SU-DHL-6 (cell line): Measurements from ENCODE around the gene EWSR1.

ENCODE experiments used
- H2AFZ ChIP-seq: fragments of 200-600 bp; sonication (generic); 2 replicates; pipeline ENCODE4 v1.6.1; 2014; ENCODE audit warnings: low read depth, mild to moderate bottlenecking, moderate library complexity, mixed read lengths, antibody characterized with exemption, low read length; ENCODE audit not compliant: severe bottlenecking
- H3F3A ChIP-seq: fragments of 200-600 bp; shearing (Covaris generic); 2 replicates; pipeline ENCODE4 v1.6.0; 2016; ENCODE audit warnings: antibody characterized with exemption, mild to moderate bottlenecking; ENCODE audit not compliant: insufficient read depth
- H3K27ac ChIP-seq: fragments of 200-600 bp; sonication (generic); 2 replicates; pipeline ENCODE4 v1.5.1; 2016; ENCODE audit warnings: low read depth, mild to moderate bottlenecking, low read length, moderate library complexity, mixed read lengths
- H3K27me3 ChIP-seq: fragments of 200-600 bp; sonication (generic), shearing (Covaris generic); 2 replicates; pipeline ENCODE4 v1.6.0; 2014; ENCODE audit warnings: mild to moderate bottlenecking, low read length
- H3K36me3 ChIP-seq: fragments of 200-600 bp; sonication (generic); 2 replicates; pipeline ENCODE4 v1.6.1; 2014; ENCODE audit warnings: mild to moderate bottlenecking, low read length, mixed read lengths
- H3K4me2 ChIP-seq: fragments of 300-600, 200-600 bp; shearing (Covaris generic), sonication (generic); 2 replicates; pipeline ENCODE4 v1.6.0; 2014; ENCODE audit warnings: low read length, low read depth, mild to moderate bottlenecking; ENCODE audit not compliant: poor library complexity, severe bottlenecking
- H3K4me3 ChIP-seq: fragments of 200-600 bp; sonication (generic); 2 replicates; pipeline ENCODE4 v1.5.1; 2014; ENCODE audit warnings: antibody characterized with exemption, low read length, mild to moderate bottlenecking, mixed read lengths; ENCODE audit not compliant: insufficient read depth, poor library complexity, severe bottlenecking
- H3K79me2 ChIP-seq: fragments of 200-600 bp; sonication (generic); 2 replicates; pipeline ENCODE4 v1.6.1; 2014; ENCODE audit warnings: mild to moderate bottlenecking, low read length, moderate library complexity; ENCODE audit not compliant: insufficient read depth
- H3K9ac ChIP-seq: fragments of 200-600 bp; sonication (generic); 2 replicates; pipeline ENCODE4 v1.7.0; 2014; ENCODE audit warnings: mild to moderate bottlenecking, low read length
- H3K9me2 ChIP-seq: fragments of 200-600 bp; sonication (generic); replicated peaks from 2 replicates; pipeline ENCODE4 v1.6.1; 2014; ENCODE audit warnings: low read length; ENCODE audit not compliant: insufficient read depth
- H3K9me3 ChIP-seq: fragments of 200-600 bp; sonication (generic); 2 replicates; pipeline ENCODE4 v1.6.1; 2014; ENCODE audit warnings: low read length, mixed read lengths; ENCODE audit not compliant: insufficient read depth
- H4K20me1 ChIP-seq: fragments of 200-600 bp; sonication (generic); 2 replicates; pipeline ENCODE4 v1.6.1; 2014; ENCODE audit warnings: low read depth, mild to moderate bottlenecking, antibody characterized with exemption, low read length, moderate library complexity, mixed read lengths
- EZH2phosphoT487 ChIP-seq: fragments of 200-600 bp; sonication (generic), shearing (Covaris generic); conservative IDR thresholded peaks from 2 replicates; pipeline ENCODE4 v1.6.1; 2018; ENCODE audit warnings: mild to moderate bottlenecking, antibody characterized with exemption, low read length, moderate library complexity, mixed read lengths
- TF ChIP-seq, protein P1 (sequence below): fragments of 200-600 bp; sonication (generic); IDR thresholded peaks from one replicate; pipeline ENCODE4 v1.5.1; 2017; ENCODE audit warnings: antibody characterized with exemption, mild to moderate bottlenecking, low read length, moderate library complexity; ENCODE audit not compliant: insufficient read depth, poor library complexity, severe bottlenecking

The EWSR1 gene

DNA sequence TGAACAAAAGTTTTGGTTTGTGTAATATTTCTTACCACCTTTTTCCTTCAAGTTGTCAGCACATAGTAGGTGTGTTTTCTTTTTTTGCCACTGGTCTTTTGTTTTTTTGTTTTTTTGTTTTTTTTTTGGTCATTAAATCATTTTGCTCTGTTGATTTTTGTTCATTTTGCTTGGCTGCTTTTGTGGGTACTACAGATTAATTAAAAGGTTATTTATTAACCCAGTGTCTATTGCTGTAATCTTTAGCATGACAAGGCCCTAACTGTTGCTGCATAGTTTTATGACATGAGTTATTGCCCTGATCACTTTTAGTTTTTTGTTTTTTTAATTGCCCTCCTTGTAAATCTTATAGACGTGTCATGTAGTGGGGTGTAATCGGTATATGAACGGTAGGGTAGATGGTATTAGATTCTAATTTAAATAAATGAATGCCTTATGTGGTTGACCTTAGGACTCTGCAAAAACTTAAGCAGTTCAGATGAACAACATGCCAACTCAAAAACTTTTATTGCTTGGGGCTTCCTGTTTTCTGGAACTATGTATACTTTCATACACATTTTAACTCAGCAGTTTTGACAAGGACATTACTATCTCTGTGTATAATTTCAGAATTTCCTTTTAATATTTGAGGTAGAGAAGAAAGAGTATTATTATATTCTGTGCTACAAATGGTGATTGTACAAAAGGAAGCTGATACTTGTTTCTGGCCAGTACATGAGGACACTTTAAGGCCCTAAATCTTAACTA, 7.9 kb downstream of the EWSR1 start:
- H3K9ac ChIP-seq = no peak overlapping the region
- peaks cover 18% of the 10 kb centered on the region; the same call in 1 of the 2 replicates for H3F3A ChIP-seq
- TF ChIP-seq, protein P1, sequence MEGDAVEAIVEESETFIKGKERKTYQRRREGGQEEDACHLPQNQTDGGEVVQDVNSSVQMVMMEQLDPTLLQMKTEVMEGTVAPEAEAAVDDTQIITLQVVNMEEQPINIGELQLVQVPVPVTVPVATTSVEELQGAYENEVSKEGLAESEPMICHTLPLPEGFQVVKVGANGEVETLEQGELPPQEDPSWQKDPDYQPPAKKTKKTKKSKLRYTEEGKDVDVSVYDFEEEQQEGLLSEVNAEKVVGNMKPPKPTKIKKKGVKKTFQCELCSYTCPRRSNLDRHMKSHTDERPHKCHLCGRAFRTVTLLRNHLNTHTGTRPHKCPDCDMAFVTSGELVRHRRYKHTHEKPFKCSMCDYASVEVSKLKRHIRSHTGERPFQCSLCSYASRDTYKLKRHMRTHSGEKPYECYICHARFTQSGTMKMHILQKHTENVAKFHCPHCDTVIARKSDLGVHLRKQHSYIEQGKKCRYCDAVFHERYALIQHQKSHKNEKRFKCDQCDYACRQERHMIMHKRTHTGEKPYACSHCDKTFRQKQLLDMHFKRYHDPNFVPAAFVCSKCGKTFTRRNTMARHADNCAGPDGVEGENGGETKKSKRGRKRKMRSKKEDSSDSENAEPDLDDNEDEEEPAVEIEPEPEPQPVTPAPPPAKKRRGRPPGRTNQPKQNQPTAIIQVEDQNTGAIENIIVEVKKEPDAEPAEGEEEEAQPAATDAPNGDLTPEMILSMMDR = no peak
- no peak for TF ChIP-seq EZH2phosphoT487
- H3K79me2 ChIP-seq = peaks cover 89% of the 10 kb centered on the region
- no peaks in the 10 kb centered on the region for H3K9me2 ChIP-seq
- no peak overlapping the region for H2AFZ ChIP-seq
- no peak overlapping the region for H3K4me3 ChIP-seq
- H3K9me3 ChIP-seq = no peaks in the 10 kb centered on the region
- H3K27me3 ChIP-seq = no peaks in the 10 kb centered on the region
- H3K27ac ChIP-seq = no peak overlapping the region
- H4K20me1 ChIP-seq = peaks cover 81% of the 10 kb centered on the region
- peaks cover 83% of the 10 kb centered on the region for H3K36me3 ChIP-seq
- H3K4me2 ChIP-seq = no peak overlapping the region

DNA sequence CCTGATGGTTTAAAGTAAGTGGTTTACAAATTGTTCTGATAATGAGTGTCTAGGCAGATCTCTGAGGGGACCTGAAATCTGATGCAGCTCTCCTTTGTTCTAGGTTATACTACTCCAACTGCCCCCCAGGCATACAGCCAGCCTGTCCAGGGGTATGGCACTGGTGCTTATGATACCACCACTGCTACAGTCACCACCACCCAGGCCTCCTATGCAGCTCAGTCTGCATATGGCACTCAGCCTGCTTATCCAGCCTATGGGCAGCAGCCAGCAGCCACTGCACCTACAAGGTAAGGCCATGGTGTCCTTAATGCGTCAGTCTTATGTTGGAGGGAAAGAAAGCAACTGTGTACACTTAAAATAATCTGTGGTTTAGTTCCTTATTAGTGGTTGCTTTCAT, 9.9 kb downstream of the EWSR1 start:
- Histone ChIP-seq H3K4me3 (no peak overlapping the region), H3F3A (peaks cover 23% of the 10 kb centered on the region; the same call in 1 of the 2 replicates), H3K36me3 (peaks cover 74% of the 10 kb centered on the region), H3K9ac (no peak overlapping the region), H3K9me3 (no peaks in the 10 kb centered on the region), H3K4me2 (no peak overlapping the region), H3K9me2 (no peaks in the 10 kb centered on the region), H2AFZ (no peak overlapping the region), H3K79me2 (peaks cover 70% of the 10 kb centered on the region), H3K27me3 (no peaks in the 10 kb centered on the region), H3K27ac (no peak overlapping the region), H4K20me1 (peaks cover 63% of the 10 kb centered on the region)
- TF ChIP-seq, protein P1 = no peak
- no peak for TF ChIP-seq EZH2phosphoT487

DNA sequence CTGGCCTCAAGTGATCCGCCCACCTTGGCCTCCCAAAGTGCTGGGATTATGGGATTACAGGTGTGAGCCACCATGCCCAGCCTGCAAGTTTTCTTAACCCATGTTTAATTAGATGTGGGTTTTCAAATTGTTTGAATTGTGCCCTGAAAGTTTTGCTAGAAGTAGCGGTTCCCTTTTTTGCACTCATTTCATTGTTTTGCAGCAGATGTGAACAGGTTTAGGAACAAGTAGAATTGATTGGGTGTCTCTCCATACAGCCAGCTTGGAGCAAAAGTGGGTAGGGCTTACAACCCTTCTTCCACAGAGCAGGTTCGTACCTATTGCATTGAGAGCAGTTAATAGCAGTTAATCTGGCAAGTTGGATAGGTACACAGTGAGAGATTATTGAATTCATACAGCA, 16.1 kb downstream of the EWSR1 start:
- Histone ChIP-seq H3K9ac (no peak overlapping the region), H3K27me3 (no peaks in the 10 kb centered on the region), H3K36me3 (peaks cover 60% of the 10 kb centered on the region), H3F3A (0 out of 2 replicates have a peak, but pooled peaks cover 5% of the 10 kb centered on the region), H3K79me2 (peaks cover 52% of the 10 kb centered on the region), H3K9me2 (no peaks in the 10 kb centered on the region), H3K27ac (no peak overlapping the region), H4K20me1 (peaks cover 26% of the 10 kb centered on the region), H3K9me3 (no peaks in the 10 kb centered on the region), H3K4me2 (no peak overlapping the region), H3K4me3 (no peak overlapping the region), H2AFZ (no peak overlapping the region)
- TF ChIP-seq, protein P1 = no peak
- TF ChIP-seq EZH2phosphoT487 = no peak
